Neutrophil (primary cell): ENCODE results near the gene BTN2A1.

Experiments used
- H3K27ac ChIP-seq: fragments of 200-600 bp; sonication (generic); 2 replicates; pipeline ENCODE4 v1.5.1; 2016; ENCODE audit warnings: mild to moderate bottlenecking, moderate library complexity
- H3K27me3 ChIP-seq: fragments of 200-600 bp; sonication (generic); 2 replicates; pipeline ENCODE4 v1.6.0; 2016; ENCODE audit warnings: mild to moderate bottlenecking
- H3K36me3 ChIP-seq: fragments of 200-600 bp; sonication (generic); 2 replicates; pipeline ENCODE4 v1.5.1; 2017
- H3K4me1 ChIP-seq, 2 experiments: fragments of 200-600 bp in 1 of 2; sonication (generic) in 1 of 2; 1 replicate in 1 of 2; 2 replicates in 1 of 2; pipeline versions ENCODE4 v1.5.1 to v1.6.1; 2013 to 2016; ENCODE audit warnings: low read depth in 1 of 2, low read length in 1 of 2, mild to moderate bottlenecking in 1 of 2, moderate library complexity in 1 of 2; ENCODE audit not compliant: control insufficient read depth in 1 of 2, insufficient read depth in 1 of 2
- H3K4me3 ChIP-seq, 2 experiments: fragments of 200-600 bp in 1 of 2; sonication (generic) in 1 of 2; 1 replicate in 1 of 2; 2 replicates in 1 of 2; pipeline ENCODE4 v1.5.1; 2013 to 2016; ENCODE audit warnings: low read depth in 1 of 2, low read length in 1 of 2, mild to moderate bottlenecking in 1 of 2, moderate library complexity in 1 of 2
- H3K9me3 ChIP-seq: fragments of 200-600 bp; sonication (generic); 2 replicates; pipeline ENCODE4 v1.5.1; 2016
- CTCF ChIP-seq: fragments of 200-600 bp; sonication (generic); IDR thresholded peaks from 2 replicates; pipeline ENCODE4 v1.5.1; 2016; ENCODE audit warnings: antibody characterized with exemption

BTN2A1 gene

DNA sequence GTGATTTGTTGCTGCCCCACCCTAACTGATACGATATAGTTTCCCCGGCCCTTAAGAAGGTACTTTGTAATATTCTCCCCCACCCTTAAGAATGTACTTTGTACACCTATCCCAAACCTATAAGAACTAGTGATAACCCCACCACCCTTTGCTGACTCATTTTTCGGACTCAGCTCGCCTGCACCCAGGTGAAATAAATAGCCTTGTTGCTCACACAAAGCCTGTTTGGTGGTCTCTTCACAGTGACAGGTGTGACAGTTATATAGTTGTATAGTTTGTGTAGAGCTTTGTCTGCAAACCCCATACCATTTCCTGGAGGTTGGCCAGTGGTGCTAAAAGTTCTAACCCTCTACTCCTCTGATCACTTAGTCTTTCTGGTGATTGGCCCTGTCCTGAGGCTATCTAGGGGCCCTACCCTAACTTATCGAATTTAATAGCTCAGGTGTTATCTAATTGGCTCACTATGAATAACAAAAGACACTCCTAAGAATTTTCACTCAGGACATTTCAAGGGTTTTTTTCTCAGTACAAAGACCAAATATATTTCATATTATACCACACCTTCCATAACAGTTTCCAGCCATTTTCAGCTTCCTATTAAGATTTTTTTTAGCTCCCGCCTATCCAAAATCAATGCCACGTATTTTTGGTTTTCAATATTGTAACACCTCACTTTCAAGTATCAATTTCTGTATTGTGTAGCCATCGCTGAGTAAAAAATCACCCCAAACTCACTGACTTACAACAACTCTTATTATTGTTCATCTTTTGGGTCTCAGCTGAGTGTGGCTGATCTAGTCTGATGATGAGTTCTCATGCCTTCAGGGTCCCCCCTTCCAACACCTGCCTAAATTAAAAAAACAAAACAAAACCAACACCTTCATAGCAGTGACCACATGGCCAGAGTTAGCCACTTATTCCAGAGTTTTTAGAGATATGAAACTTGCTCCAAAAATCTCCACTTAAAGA lies 32.5 kb downstream of the BTN2A1 start:
- no peak overlapping the region for H3K4me3 ChIP-seq
- no peaks in the 10 kb centered on the region for H3K9me3 ChIP-seq
- H3K36me3 ChIP-seq, result no peaks in the 10 kb centered on the region
- no peaks in the 10 kb centered on the region for H3K4me1 ChIP-seq
- TF ChIP-seq CTCF, result no peak
- no peak overlapping the region for H3K27ac ChIP-seq
- peaks cover 15% of the 10 kb centered on the region for H3K27me3 ChIP-seq

GRCh38 chr6:26491604-26492003 lies 33.8 kb downstream of the BTN2A1 start:
- no peak for TF ChIP-seq CTCF
- Histone ChIP-seq H3K9me3 (no peaks in the 10 kb centered on the region), H3K4me1 (no peaks in the 10 kb centered on the region), H3K27ac (no peak overlapping the region), H3K27me3 (peaks cover 15% of the 10 kb centered on the region), H3K36me3 (no peaks in the 10 kb centered on the region), H3K4me3 (no peak overlapping the region)

DNA sequence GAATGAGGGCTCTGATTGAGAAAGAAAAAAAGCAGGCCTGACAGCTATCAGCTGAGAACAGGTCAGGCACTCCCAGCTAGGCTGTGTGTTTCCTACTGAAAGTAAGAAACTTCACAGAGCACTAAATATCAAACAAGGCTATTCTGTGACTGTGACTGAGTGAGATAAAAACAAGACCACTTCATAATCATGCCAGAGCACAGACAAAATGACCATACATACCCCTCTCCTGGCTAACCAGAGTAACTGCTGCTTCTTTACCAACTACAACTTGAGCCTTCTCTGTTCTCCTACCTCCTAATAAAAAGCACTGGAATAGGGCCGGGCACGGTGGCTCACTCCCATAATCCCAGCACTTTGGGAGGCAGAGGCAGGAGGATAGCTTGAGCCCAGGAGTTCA lies 35.5 kb downstream of the BTN2A1 start:
- no peak overlapping the region for H3K4me3 ChIP-seq
- H3K27me3 ChIP-seq, result peaks cover 15% of the 10 kb centered on the region
- no peaks in the 10 kb centered on the region for H3K4me1 ChIP-seq
- H3K27ac ChIP-seq, result no peak overlapping the region
- no peaks in the 10 kb centered on the region for H3K9me3 ChIP-seq
- no peaks in the 10 kb centered on the region for H3K36me3 ChIP-seq
- no peak for TF ChIP-seq CTCF

DNA sequence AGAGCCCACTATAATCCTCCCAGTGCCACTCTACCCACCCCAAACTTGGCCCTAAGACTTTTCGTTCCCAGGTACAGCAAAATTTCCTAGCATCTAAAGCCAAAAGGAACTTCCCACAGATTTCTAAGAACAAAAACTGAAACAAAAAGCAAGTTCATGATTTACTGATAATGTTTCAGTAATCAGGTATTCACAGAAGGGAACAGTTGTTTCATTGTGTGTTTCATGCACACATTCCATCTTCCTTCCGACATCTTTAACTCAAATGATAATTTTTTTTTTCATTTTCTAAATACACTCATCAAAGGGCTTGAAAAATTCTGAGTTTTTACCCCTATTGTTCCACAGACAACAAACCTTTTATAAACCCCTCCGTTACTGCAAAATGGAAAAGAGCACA lies 36.4 kb downstream of the BTN2A1 start:
- Histone ChIP-seq H3K27me3 (peaks cover 20% of the 10 kb centered on the region), H3K36me3 (no peaks in the 10 kb centered on the region), H3K27ac (no peak overlapping the region), H3K9me3 (no peaks in the 10 kb centered on the region), H3K4me3 (no peak overlapping the region), H3K4me1 (no peaks in the 10 kb centered on the region)
- TF ChIP-seq CTCF, result no peak

GRCh38 chr6:26495281-26495680 lies 37.5 kb downstream of the BTN2A1 start:
- Histone ChIP-seq H3K4me3 (no peak overlapping the region), H3K36me3 (no peaks in the 10 kb centered on the region), H3K9me3 (no peaks in the 10 kb centered on the region), H3K27me3 (peaks cover 31% of the 10 kb centered on the region), H3K27ac (no peak overlapping the region), H3K4me1 (no peaks in the 10 kb centered on the region)
- no peak for TF ChIP-seq CTCF
